ENCODE results near the gene MRTFB. TPM values are rescaled to one million over a fixed set of nuclear protein-coding genes. Genes with fewer than 3 reads are reported as not detected.

The MRTFB gene
- total RNA-seq, 3 donors from 2014 or later (not counting 1 experiment from before 2014, with no cell fraction given) = 12.8 to 22.8 (median 19.6) TPM

GRCh38 chr16:14240964-14241363 is 169.8 kb downstream of the MRTFB start:
- H3K27ac Mint-ChIP-seq = no peak overlapping the region
- H3K4me3 Mint-ChIP-seq = no peak overlapping the region
- Histone ChIP-seq H3K27me3 (ENCODE audit: control insufficient read depth, insufficient read depth, low read length) (no peaks in the 10 kb centered on the region), H3K4me1 (ENCODE audit: control insufficient read depth, insufficient read depth, low read length) (no peaks in the 10 kb centered on the region), H3K9me3 (ENCODE audit: control insufficient read depth, insufficient read depth, low read length) (no peaks in the 10 kb centered on the region), H3K4me3 (ENCODE audit: low read length) (no peak overlapping the region), H3K36me3 (ENCODE audit: control insufficient read depth, insufficient read depth, low read length) (peaks cover under 1% of the 10 kb centered on the region), H3K27ac (ENCODE audit: low read length) (no peak overlapping the region)
- DNase-seq (no peak), ATAC-seq (no peak)
- no peak for TF ChIP-seq CTCF (IDR thresholded peaks at IDR 0.05)
- no peaks in the 10 kb centered on the region for H3K36me3 Mint-ChIP-seq
- no peaks in the 10 kb centered on the region for H3K9me3 Mint-ChIP-seq
- intact Hi-C loops (cut with micrococcal nuclease) = loop anchor here (10.0 kb wide), 1 partner anchor 56 kb away; no protein-coding TSS in a partner anchor
- H3K4me1 Mint-ChIP-seq = no peaks in the 10 kb centered on the region
- WGBS (ENCODE audit: insufficient coverage) = 92% methylated on average over 7 of the region's 7 CpGs
- no peaks in the 10 kb centered on the region for H3K27me3 Mint-ChIP-seq (ENCODE audit: low read depth in 2 of 2)

GRCh38 chr16:14241631-14242030 is 170.5 kb downstream of the MRTFB start:
- no peak for DNase-seq
- Mint-ChIP-seq H3K36me3 (no peaks in the 10 kb centered on the region), H3K4me1 (no peaks in the 10 kb centered on the region), H3K27ac (no peak overlapping the region), H3K4me3 (no peak overlapping the region), H3K27me3 (ENCODE audit: low read depth in 2 of 2) (no peaks in the 10 kb centered on the region), H3K9me3 (no peaks in the 10 kb centered on the region)
- no peak overlapping the region for H3K27ac ChIP-seq (ENCODE audit: low read length)
- H3K36me3 ChIP-seq (ENCODE audit: control insufficient read depth, insufficient read depth, low read length) = peaks cover 6% of the 10 kb centered on the region
- no peaks in the 10 kb centered on the region for H3K9me3 ChIP-seq (ENCODE audit: control insufficient read depth, insufficient read depth, low read length)
- no peaks in the 10 kb centered on the region for H3K27me3 ChIP-seq (ENCODE audit: control insufficient read depth, insufficient read depth, low read length)
- intact Hi-C loops (cut with micrococcal nuclease) = loop anchor here (10.0 kb wide), 1 partner anchor 57 kb away; no protein-coding TSS in a partner anchor
- no peak overlapping the region for H3K4me3 ChIP-seq (ENCODE audit: low read length)
- H3K4me1 ChIP-seq (ENCODE audit: control insufficient read depth, insufficient read depth, low read length) = no peaks in the 10 kb centered on the region
- WGBS (ENCODE audit: insufficient coverage) = 100% methylated on average over 3 of the region's 3 CpGs
- no peak for ATAC-seq
- TF ChIP-seq CTCF (IDR thresholded peaks at IDR 0.05) = no peak

- WGBS (ENCODE audit: insufficient coverage) = 100% methylated on average over 3 of the region's 3 CpGs
- Mint-ChIP-seq H3K27ac (no peak overlapping the region), H3K27me3 (ENCODE audit: low read depth in 2 of 2) (no peaks in the 10 kb centered on the region), H3K4me3 (no peak overlapping the region), H3K9me3 (no peaks in the 10 kb centered on the region), H3K36me3 (no peaks in the 10 kb centered on the region), H3K4me1 (no peaks in the 10 kb centered on the region)
- Histone ChIP-seq H3K36me3 (ENCODE audit: control insufficient read depth, insufficient read depth, low read length) (peaks cover 14% of the 10 kb centered on the region), H3K27ac (ENCODE audit: low read length) (no peak overlapping the region), H3K27me3 (ENCODE audit: control insufficient read depth, insufficient read depth, low read length) (no peaks in the 10 kb centered on the region), H3K9me3 (ENCODE audit: control insufficient read depth, insufficient read depth, low read length) (no peaks in the 10 kb centered on the region), H3K4me1 (ENCODE audit: control insufficient read depth, insufficient read depth, low read length) (no peaks in the 10 kb centered on the region), H3K4me3 (ENCODE audit: low read length) (no peak overlapping the region)
- TF ChIP-seq CTCF (IDR thresholded peaks at IDR 0.05) = no peak
- intact Hi-C loops (cut with micrococcal nuclease) = loop anchor here (10.0 kb wide), 1 partner anchor 58 kb away; no protein-coding TSS in a partner anchor
- DNase-seq (no peak), ATAC-seq (no peak)
Measured at GRCh38 chr16:14242769-14243168, 171.7 kb downstream of the MRTFB start.

All from natural killer cell (primary cell).